Measurements from ENCODE around the gene HCFC1R1. TPM values are rescaled to one million over a fixed set of nuclear protein-coding genes. Genes with fewer than 3 reads are reported as not detected.

The HCFC1R1 gene
- total RNA-seq, 1 donor from 2014 or later = 1.6 TPM

GRCh38 chr16:3025032-3026002 is 1.6 kb upstream of the HCFC1R1 start:
- Histone ChIP-seq H3K9ac (no peak overlapping the region), H3K9me3 (ENCODE audit: low read depth) (no peaks in the 10 kb centered on the region), H2AFZ (replicated peaks) (no peak overlapping the region), H3K4me2 (no peak overlapping the region), H3K4me3 (no peak overlapping the region), H3K36me3 (no peaks in the 10 kb centered on the region), H3K79me2 (ENCODE audit: low read depth) (peaks cover 10% of the 10 kb centered on the region), H3K4me1 (peaks cover 19% of the 10 kb centered on the region), H3K27me3 (peaks cover 19% of the 10 kb centered on the region), H4K20me1 (ENCODE audit: low read depth) (peaks cover 58% of the 10 kb centered on the region), H3F3A (ENCODE audit: low read depth) (peaks cover 41% of the 10 kb centered on the region), H3K27ac (no peak overlapping the region)
- Mint-ChIP-seq H3K27me3 (ENCODE audit: insufficient read depth, low read depth) (peaks cover 22% of the 10 kb centered on the region), H3K27ac (no peak overlapping the region), H3K4me3 (peak overlapping the region; percentile 58), H3K4me1 (peaks cover 42% of the 10 kb centered on the region), H3K9me3 (no peaks in the 10 kb centered on the region), H3K36me3 (peaks cover 9% of the 10 kb centered on the region)
- DNase-seq (ENCODE audit: low spot score) = no peak
- no peak for TF ChIP-seq EZH2phosphoT487 (IDR thresholded peaks at IDR 0.05)
- TF ChIP-seq EZH2 (IDR thresholded peaks at IDR 0.05) = no peak
- TF ChIP-seq, protein P1, sequence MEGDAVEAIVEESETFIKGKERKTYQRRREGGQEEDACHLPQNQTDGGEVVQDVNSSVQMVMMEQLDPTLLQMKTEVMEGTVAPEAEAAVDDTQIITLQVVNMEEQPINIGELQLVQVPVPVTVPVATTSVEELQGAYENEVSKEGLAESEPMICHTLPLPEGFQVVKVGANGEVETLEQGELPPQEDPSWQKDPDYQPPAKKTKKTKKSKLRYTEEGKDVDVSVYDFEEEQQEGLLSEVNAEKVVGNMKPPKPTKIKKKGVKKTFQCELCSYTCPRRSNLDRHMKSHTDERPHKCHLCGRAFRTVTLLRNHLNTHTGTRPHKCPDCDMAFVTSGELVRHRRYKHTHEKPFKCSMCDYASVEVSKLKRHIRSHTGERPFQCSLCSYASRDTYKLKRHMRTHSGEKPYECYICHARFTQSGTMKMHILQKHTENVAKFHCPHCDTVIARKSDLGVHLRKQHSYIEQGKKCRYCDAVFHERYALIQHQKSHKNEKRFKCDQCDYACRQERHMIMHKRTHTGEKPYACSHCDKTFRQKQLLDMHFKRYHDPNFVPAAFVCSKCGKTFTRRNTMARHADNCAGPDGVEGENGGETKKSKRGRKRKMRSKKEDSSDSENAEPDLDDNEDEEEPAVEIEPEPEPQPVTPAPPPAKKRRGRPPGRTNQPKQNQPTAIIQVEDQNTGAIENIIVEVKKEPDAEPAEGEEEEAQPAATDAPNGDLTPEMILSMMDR (IDR thresholded peaks at IDR 0.05) = no peak

DNA sequence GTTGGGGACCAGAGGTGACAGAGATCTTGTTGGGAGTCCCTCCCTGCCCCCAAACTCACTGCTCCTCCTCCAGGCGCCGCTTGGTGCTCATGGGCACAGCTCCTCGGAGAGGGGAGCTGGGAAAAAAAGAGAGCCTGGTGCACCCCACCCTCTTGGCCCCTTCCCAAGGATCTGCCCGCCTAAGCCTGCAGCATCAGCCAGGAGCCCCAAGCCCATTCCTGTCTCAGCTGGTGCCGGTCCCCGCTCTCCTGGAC is 400 bp downstream of the HCFC1R1 start:
- H2AFZ ChIP-seq (replicated peaks) = no peak overlapping the region
- peaks cover 52% of the 10 kb centered on the region for H4K20me1 ChIP-seq (ENCODE audit: low read depth)
- H3K9me3 Mint-ChIP-seq = no peaks in the 10 kb centered on the region
- H3K27ac ChIP-seq = no peak overlapping the region
- peaks cover 58% of the 10 kb centered on the region for H3F3A ChIP-seq (ENCODE audit: low read depth)
- H3K4me3 ChIP-seq = peak overlapping the region; percentile 75
- H3K36me3 Mint-ChIP-seq = peaks cover 6% of the 10 kb centered on the region
- peaks cover 17% of the 10 kb centered on the region for H3K27me3 ChIP-seq
- H3K4me2 ChIP-seq = peak overlapping the region; percentile 84
- H3K27me3 Mint-ChIP-seq (ENCODE audit: insufficient read depth, low read depth) = peaks cover 34% of the 10 kb centered on the region
- peak overlapping the region; percentile 93 for H3K4me3 Mint-ChIP-seq
- H3K79me2 ChIP-seq (ENCODE audit: low read depth) = peaks cover 10% of the 10 kb centered on the region
- no peaks in the 10 kb centered on the region for H3K9me3 ChIP-seq (ENCODE audit: low read depth)
- H3K9ac ChIP-seq = no peak overlapping the region
- H3K27ac Mint-ChIP-seq = no peak overlapping the region
- H3K4me1 ChIP-seq = peaks cover 19% of the 10 kb centered on the region
- DNase-seq (ENCODE audit: low spot score) = no peak
- no peaks in the 10 kb centered on the region for H3K36me3 ChIP-seq
- peaks cover 47% of the 10 kb centered on the region for H3K4me1 Mint-ChIP-seq
- TF ChIP-seq EZH2 (IDR thresholded peaks at IDR 0.05) (no peak), EZH2phosphoT487 (IDR thresholded peaks at IDR 0.05) (no peak)
- TF ChIP-seq, protein P1 (IDR thresholded peaks at IDR 0.05) = no peak

DNA sequence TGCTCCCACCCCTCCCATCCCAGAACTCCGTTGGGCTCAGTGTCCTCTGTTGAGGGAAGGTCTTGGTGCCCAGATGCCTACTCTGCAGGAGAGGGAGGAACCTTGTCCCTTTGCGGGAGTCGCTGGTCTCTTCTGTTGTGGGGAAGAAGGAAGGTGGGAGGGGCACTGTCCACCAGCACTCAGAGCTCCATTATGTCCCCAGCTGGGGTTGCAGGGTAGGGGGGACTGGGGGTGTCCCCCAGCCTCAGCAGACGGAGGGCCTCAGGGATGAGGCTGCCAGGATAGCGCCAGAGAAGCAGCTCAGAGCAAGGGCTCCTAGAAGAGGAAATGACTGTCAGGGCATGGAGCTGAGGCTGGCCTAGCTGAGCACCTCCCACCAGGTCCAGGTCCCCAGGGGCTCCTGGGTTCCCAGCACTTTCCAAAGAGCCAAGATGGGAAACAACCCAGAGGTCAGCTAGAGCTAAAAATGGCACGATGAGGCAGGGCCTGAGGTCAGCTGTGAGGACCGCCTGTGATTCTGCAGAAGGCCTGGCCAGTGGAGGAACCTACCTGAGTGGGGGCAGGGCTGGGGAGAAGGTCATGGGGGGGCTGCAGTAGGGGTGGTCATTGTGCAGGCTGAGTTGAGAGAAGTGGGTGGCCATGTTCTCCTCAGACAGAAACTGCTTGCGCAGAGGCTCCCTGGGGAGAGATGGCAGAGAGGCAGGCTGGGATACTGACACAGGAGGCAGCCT is 893 bp downstream of the HCFC1R1 start:
- H3K27ac ChIP-seq = no peak overlapping the region
- H3K79me2 ChIP-seq (ENCODE audit: low read depth) = peaks cover 12% of the 10 kb centered on the region
- Mint-ChIP-seq H3K27me3 (ENCODE audit: insufficient read depth, low read depth) (peaks cover 35% of the 10 kb centered on the region), H3K27ac (peak overlapping the region; percentile 88), H3K4me3 (peak overlapping the region; percentile 93), H3K4me1 (peaks cover 50% of the 10 kb centered on the region), H3K36me3 (peaks cover 6% of the 10 kb centered on the region), H3K9me3 (no peaks in the 10 kb centered on the region)
- H3K9me3 ChIP-seq (ENCODE audit: low read depth) = no peaks in the 10 kb centered on the region
- peaks cover 51% of the 10 kb centered on the region for H4K20me1 ChIP-seq (ENCODE audit: low read depth)
- H3F3A ChIP-seq (ENCODE audit: low read depth) = peaks cover 57% of the 10 kb centered on the region
- no peaks in the 10 kb centered on the region for H3K36me3 ChIP-seq
- H3K9ac ChIP-seq = no peak overlapping the region
- peaks cover 18% of the 10 kb centered on the region for H3K4me1 ChIP-seq
- H3K4me3 ChIP-seq = peak overlapping the region; percentile 75
- peaks cover 17% of the 10 kb centered on the region for H3K27me3 ChIP-seq
- no peak for DNase-seq (ENCODE audit: low spot score)
- H3K4me2 ChIP-seq = peak overlapping the region; percentile 84
- no peak for TF ChIP-seq EZH2phosphoT487 (IDR thresholded peaks at IDR 0.05)
- no peak for TF ChIP-seq EZH2 (IDR thresholded peaks at IDR 0.05)
- TF ChIP-seq, protein P1 (IDR thresholded peaks at IDR 0.05) = no peak
- no peak overlapping the region for H2AFZ ChIP-seq (replicated peaks)
